ENCODE data around the gene UBE2K. TPM values are rescaled to one million over a fixed set of nuclear protein-coding genes. Genes with fewer than 3 reads are reported as not detected.

The UBE2K gene
- 46.3 and 51.0 TPM in 2 replicates for total RNA-seq
- total RNA-seq (2013), result 20.5 TPM
- polyA plus RNA-seq, result 14.3 and 19.3 TPM in 2 replicates
- 9.8 and 15.4 TPM in 2 replicates for polyA minus RNA-seq

- POLR2A ChIA-PET, result interaction anchor here (0.6 to 1.8 kb wide), 7 partner anchors 8 to 277 kb away, joined by 3 to 11 read pairs (median 7); partner anchors contain the start of gene SMIM14
- Histone ChIP-seq H4K20me1 (ENCODE audit: control insufficient read depth, insufficient read depth, low read length, poor library complexity, severe bottlenecking) (peaks cover 4% of the 10 kb centered on the region), H3K27me3 (replicated peaks in 1 of 4; ENCODE audit: control extremely low read depth in 1 of 4, control insufficient read depth in 3 of 4, insufficient read depth in 4 of 4, low read length in 3 of 4) (no peaks in the 10 kb centered on the region), H3K4me1 (ENCODE audit: control insufficient read depth in 2 of 2, insufficient read depth in 2 of 2, low read length in 2 of 2) (peaks cover 23 to 29% of the 10 kb centered on the region in 2 donors), H3K27ac (ENCODE audit: low read length in 2 of 2) (peak within 1 kb of the TSS; percentile 87 to 90), H3K9ac (ENCODE audit: low read length) (peak within 1 kb of the TSS; percentile 93), H3K4me2 (replicated peaks; ENCODE audit: low read depth, low read length, poor library complexity, severe bottlenecking) (peak within 1 kb of the TSS; percentile 88), H3K36me3 (replicated peaks in 1 of 2; ENCODE audit: control extremely low read depth in 1 of 2, control insufficient read depth in 1 of 2, extremely low read depth in 1 of 2, insufficient read depth in 2 of 2, low read length in 1 of 2) (peaks cover 0 to 5% of the 10 kb centered on the region in 2 experiments), H2AFZ (ENCODE audit: insufficient read depth, low read depth, low read length, poor library complexity, severe bottlenecking) (peak within 1 kb of the TSS; percentile 85), H3K9me3 (ENCODE audit: control extremely low read depth in 1 of 3, control insufficient read depth in 2 of 3, insufficient read depth in 1 of 3, low read length in 2 of 3) (no peaks in the 10 kb centered on the region), H3K79me2 (ENCODE audit: control insufficient read depth, insufficient read depth, low read length) (peaks cover 66% of the 10 kb centered on the region), H3K4me3 (ENCODE audit: control extremely low read depth in 1 of 5, extremely low read depth in 1 of 5, insufficient read depth in 1 of 5, low read depth in 2 of 5, low read length in 4 of 5) (peak within 1 kb of the TSS; percentile 74 to 98 (median 96))
- H3K27ac Mint-ChIP-seq, result peak within 1 kb of the TSS; percentile 99
- intact Hi-C loops (cut with micrococcal nuclease), result loop anchor here (1.0 to 5.0 kb wide), 5 partner anchors 59 to 359 kb away; partner anchors contain the start of genes N4BP2, PDS5A and UGDH
- under 1% methylated on average over 82 of the region's 84 CpGs for WGBS (ENCODE audit: insufficient coverage)
- no peaks in the 10 kb centered on the region for H3K27me3 Mint-ChIP-seq
- H3K9me3 Mint-ChIP-seq (ENCODE audit: insufficient read depth), result no peaks in the 10 kb centered on the region
- DNase-seq (peak; percentile 94), ATAC-seq (ENCODE audit: low read depth) (peak; percentile 92)
- CTCF ChIA-PET, result interaction anchor here (0.8 to 3.3 kb wide), 11 partner anchors 11 to 358 kb away, joined by 3 to 21 read pairs (median 4); partner anchors contain the start of genes SMIM14 and UGDH
- TF ChIP-seq EZH2 (IDR thresholded peaks at IDR 0.05; ENCODE audit: borderline replicate concordance, insufficient read depth, low read depth, low read length, poor library complexity, severe bottlenecking), result no peak
- TF ChIP-seq CTCF (IDR thresholded peaks at IDR 0.05), result no peak
- H3K4me3 Mint-ChIP-seq, result peak within 1 kb of the TSS; percentile 100
- peaks cover 41% of the 10 kb centered on the region for H3K4me1 Mint-ChIP-seq
Measured at GRCh38 chr4:39697740-39698423, at the start of gene UBE2K. Gene UBE2K (plus strand): TSS chr4:39698136. CDS start chr4:39698328, 192 bp downstream.

- no peaks in the 10 kb centered on the region for H4K20me1 ChIP-seq (ENCODE audit: control insufficient read depth, insufficient read depth, low read length, poor library complexity, severe bottlenecking)
- H3K27me3 ChIP-seq (replicated peaks in 1 of 4; ENCODE audit: control extremely low read depth in 1 of 4, control insufficient read depth in 3 of 4, insufficient read depth in 4 of 4, low read length in 3 of 4), result no peaks in the 10 kb centered on the region
- no peak overlapping the region for H2AFZ ChIP-seq (ENCODE audit: insufficient read depth, low read depth, low read length, poor library complexity, severe bottlenecking)
- H3K4me3 ChIP-seq (ENCODE audit: control extremely low read depth in 1 of 5, extremely low read depth in 1 of 5, insufficient read depth in 1 of 5, low read depth in 2 of 5, low read length in 4 of 5), result no peak overlapping the region
- ChIA-PET CTCF (interaction anchor here (1.6 kb wide), 1 partner anchor 173 kb away, joined by 3 read pairs; no protein-coding TSS in a partner anchor), POLR2A (no interaction called here)
- H3K9me3 Mint-ChIP-seq (ENCODE audit: insufficient read depth), result no peaks in the 10 kb centered on the region
- no peak overlapping the region for H3K27ac Mint-ChIP-seq
- no peak for ATAC-seq (ENCODE audit: low read depth)
- H3K27ac ChIP-seq (ENCODE audit: low read length in 2 of 2), result no peak overlapping the region
- no peak overlapping the region for H3K9ac ChIP-seq (ENCODE audit: low read length)
- no peak overlapping the region for H3K4me2 ChIP-seq (replicated peaks; ENCODE audit: low read depth, low read length, poor library complexity, severe bottlenecking)
- peaks cover 10% of the 10 kb centered on the region for H3K4me1 Mint-ChIP-seq
- WGBS (ENCODE audit: insufficient coverage), result no CpG with 5 or more reads among the region's 3 CpGs
- no peaks in the 10 kb centered on the region for H3K79me2 ChIP-seq (ENCODE audit: control insufficient read depth, insufficient read depth, low read length)
- no peak for DNase-seq
- intact Hi-C loops (cut with micrococcal nuclease), result no loop called here
- no peaks in the 10 kb centered on the region for H3K9me3 ChIP-seq (ENCODE audit: control extremely low read depth in 1 of 3, control insufficient read depth in 2 of 3, insufficient read depth in 1 of 3, low read length in 2 of 3)
- no peak overlapping the region for H3K4me3 Mint-ChIP-seq
- no peaks in the 10 kb centered on the region for H3K27me3 Mint-ChIP-seq
- no peak for TF ChIP-seq CTCF (IDR thresholded peaks at IDR 0.05)
- no peak for TF ChIP-seq EZH2 (IDR thresholded peaks at IDR 0.05; ENCODE audit: borderline replicate concordance, insufficient read depth, low read depth, low read length, poor library complexity, severe bottlenecking)
- peaks cover 0 to 20% of the 10 kb centered on the region in 2 donors for H3K4me1 ChIP-seq (ENCODE audit: control insufficient read depth in 2 of 2, insufficient read depth in 2 of 2, low read length in 2 of 2)
- H3K36me3 ChIP-seq (replicated peaks in 1 of 2; ENCODE audit: control extremely low read depth in 1 of 2, control insufficient read depth in 1 of 2, extremely low read depth in 1 of 2, insufficient read depth in 2 of 2, low read length in 1 of 2), result no peaks in the 10 kb centered on the region
Measured at GRCh38 chr4:39648213-39648612, 49.7 kb upstream of the UBE2K start.
